Measurements from ENCODE around the gene PPP1R8.

DNA sequence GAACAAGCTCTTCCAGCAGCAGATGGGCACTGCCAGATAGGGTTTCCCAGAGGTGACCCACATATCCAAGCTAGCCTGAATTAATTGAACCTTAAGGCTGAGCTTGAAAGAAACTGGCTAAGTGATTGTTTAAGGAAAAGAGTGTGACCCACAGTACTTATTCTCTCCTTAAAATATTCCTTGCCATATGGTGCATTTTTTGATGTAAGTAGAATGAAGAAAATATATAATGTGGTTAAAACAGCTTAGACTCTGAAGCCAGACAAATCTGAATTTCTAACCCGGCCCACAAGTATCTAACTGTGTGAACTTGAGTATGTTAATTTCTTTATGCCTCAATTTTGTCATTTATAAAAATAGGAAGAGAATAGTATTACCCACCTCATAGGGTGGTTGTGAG is 4.9 kb downstream of the PPP1R8 start:
- TF ChIP-seq, protein P1, sequence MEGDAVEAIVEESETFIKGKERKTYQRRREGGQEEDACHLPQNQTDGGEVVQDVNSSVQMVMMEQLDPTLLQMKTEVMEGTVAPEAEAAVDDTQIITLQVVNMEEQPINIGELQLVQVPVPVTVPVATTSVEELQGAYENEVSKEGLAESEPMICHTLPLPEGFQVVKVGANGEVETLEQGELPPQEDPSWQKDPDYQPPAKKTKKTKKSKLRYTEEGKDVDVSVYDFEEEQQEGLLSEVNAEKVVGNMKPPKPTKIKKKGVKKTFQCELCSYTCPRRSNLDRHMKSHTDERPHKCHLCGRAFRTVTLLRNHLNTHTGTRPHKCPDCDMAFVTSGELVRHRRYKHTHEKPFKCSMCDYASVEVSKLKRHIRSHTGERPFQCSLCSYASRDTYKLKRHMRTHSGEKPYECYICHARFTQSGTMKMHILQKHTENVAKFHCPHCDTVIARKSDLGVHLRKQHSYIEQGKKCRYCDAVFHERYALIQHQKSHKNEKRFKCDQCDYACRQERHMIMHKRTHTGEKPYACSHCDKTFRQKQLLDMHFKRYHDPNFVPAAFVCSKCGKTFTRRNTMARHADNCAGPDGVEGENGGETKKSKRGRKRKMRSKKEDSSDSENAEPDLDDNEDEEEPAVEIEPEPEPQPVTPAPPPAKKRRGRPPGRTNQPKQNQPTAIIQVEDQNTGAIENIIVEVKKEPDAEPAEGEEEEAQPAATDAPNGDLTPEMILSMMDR (optimal IDR thresholded peaks at IDR 0.05 in 1 of 3, IDR thresholded peaks at IDR 0.05 in 1 of 3, conservative IDR thresholded peaks at IDR 0.05 in 1 of 3; ENCODE audit: extremely low read depth in 1 of 3, insufficient read depth in 2 of 3, low read length in 3 of 3), result no peak
- no peak for TF ChIP-seq EZH2 (IDR thresholded peaks at IDR 0.05; ENCODE audit: low read length)
